GM19397 (cell line): Measurements from ENCODE around the gene FLNB.

Experiments used
- ATAC-seq: cut with Tn5 transposase; IDR thresholded peaks from one replicate; pipeline ENCODE4 v1.9.1; 2021; ENCODE audit warnings: mild to moderate bottlenecking, moderate library complexity; ENCODE audit not compliant: unreplicated experiment

Gene FLNB

DNA sequence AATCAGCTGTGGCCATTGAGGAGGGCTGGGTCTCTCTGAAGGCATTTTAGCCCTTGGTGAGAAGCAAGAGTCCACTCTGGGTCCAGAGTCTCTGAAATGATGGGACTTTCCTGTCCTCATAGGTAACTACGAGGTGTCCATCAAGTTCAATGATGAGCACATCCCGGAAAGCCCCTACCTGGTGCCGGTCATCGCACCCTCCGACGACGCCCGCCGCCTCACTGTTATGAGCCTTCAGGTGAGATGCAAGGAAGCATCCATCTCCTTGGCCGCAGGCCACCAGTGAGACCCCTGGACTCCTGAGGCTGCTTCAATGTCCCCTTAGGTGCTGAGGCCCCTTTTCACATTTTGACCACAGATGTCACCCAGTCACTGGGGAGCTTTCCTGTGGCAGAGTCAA is 147.6 kb downstream of the FLNB start:
- no peak for ATAC-seq

DNA sequence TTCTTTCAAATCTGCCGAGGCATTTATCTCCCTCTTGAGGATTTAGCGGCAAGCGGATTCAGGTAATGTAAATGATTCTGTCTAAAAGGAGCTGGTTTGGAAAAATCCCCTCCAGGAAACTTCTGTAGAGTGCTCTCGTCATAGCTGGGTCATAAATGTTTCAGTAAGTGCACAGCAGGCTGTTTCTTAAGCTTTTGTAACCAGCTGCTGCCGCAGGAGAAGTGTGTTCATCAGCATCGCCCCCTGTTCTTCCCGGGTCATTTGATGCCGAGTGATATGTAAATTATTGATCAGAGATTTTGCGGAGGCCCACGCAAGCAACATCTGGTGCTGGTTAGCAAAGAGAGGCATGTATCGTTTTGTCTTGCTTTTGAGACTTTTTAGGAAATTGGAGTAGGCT is 149.5 kb downstream of the FLNB start:
- ATAC-seq = no peak

- ATAC-seq = no peak
Measured at GRCh38 chr3:58158442-58159153, 150.4 kb downstream of the FLNB start.

DNA sequence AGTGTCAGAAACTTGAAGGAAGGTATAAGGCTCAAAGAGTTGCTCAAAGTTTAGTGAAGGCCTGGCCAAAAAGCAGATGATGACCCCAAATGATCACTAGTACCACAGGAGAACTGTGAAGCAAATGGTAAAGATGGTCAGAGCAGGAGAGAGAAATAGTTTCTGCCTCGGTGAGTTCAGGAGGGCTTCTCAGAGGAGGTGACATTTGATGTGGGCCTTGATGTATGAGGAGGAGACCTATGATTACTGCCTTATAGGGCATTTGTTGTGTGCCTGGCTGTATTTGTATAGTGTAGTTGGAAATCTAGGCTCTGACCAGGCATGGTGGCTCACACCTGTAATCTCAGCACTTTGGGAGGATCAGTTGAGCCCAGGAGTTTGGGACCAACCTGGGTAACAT is 152.2 kb downstream of the FLNB start:
- no peak for ATAC-seq

- ATAC-seq = no peak
Measured at GRCh38 chr3:58161435-58162398, 153.5 kb downstream of the FLNB start.

- ATAC-seq = no peak
Measured at GRCh38 chr3:58163234-58163633, 155.0 kb downstream of the FLNB start.

DNA sequence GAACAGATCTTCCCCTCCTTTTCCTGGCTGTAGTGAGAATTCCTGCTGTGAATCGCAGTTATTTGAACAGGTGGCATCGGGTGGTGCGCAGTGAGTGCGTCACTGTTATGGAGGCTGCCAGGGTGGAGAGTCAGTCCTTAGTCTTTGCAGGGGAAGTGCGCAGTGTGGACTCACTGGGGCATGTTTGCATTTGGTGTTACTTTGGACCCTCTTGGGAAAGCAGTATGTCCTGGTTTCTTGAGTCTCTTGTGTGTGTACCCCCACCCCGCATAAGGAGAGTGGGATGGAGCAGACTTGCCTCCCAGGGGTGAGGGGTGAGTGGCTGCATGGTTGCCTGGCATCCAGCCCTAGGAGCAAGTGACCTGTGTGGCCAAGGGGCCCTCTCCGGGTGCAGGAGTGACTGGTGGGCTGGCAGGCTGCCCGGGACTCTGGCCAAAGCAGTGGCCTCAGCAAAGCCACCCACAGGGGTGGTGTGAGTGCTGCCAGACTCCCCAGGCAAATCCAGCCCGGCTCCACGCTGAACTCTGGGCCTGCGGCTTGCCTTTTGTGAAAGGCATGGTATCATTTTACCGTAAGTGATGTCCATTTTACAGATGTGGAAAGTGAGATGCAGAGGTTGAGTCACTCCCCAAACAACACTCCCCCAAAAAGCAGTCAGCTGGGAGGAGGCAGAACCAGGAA is 156.1 kb downstream of the FLNB start:
- no peak for ATAC-seq

DNA sequence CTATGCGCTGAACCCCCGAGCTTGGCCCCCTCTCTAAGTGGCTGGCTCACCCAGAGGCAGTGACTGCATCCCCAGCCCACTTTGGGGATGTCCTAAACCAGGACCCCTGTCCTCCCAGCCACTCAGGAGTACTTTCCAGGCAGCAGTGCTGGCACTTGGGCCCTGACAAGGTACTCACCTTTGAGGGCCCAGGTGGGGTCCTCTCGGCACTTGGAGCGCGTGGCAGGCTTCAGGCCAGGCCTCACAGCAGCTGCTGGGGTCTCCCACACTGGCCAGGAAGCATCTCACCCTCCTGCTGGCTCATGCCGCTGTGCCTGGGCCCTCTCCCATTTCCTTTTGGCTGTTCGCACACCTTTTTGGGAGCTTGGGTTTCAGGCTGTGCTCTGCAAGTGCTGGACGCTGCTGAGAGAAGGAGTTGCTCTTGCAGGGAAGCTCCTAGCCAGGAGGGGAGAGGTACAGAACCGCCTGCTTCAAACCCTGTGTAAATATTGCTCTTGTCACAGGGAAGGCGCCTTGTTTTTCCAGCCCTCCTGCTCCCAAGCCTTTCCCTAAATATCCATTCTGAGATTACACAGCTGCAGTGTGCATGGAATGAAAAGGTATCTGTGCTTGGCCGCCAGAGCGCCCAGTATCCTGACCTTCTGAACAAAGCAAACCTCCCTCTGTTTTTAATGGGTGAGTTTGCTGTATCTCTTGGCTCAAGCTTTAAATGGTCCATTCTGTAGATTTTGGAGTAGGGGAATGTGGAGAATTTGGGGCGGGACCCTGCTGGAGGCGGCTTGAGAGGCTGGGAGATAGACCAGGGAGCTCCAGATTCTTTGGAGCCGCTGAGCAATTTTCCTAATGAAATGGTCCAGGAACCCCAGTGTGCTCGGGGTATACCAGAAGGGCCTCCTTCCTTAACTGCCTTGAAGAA is 156.9 kb downstream of the FLNB start:
- ATAC-seq = no peak

- peak; percentile 66 for ATAC-seq
Measured at GRCh38 chr3:58167431-58168351, 159.5 kb downstream of the FLNB start.

GRCh38 chr3:58168498-58168897 is 160.3 kb downstream of the FLNB start:
- ATAC-seq = no peak

- ATAC-seq = no peak
Measured at GRCh38 chr3:58169371-58169770, 161.1 kb downstream of the FLNB start.

- no peak for ATAC-seq
Measured at GRCh38 chr3:58170376-58170775, 162.2 kb downstream of the FLNB start.

DNA sequence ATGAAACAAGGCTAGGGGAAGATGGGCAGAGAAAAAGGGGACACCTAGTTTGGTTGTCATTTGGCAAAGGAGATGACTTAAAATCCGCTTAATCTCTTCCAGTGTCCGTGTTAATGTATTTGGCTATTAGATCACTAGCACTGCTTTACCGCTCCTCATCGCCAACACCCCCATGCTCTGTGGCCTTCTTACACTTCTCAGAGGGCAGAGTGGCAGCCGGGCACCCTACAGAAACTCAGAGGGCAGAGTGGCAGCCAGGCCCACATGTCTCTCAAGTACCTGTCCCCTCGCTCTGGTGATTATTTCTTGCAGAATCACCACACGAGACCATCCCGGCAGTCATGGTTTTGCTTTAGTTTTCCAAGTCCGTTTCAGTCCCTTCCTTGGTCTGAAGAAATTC is 162.9 kb downstream of the FLNB start:
- ATAC-seq = no peak

DNA sequence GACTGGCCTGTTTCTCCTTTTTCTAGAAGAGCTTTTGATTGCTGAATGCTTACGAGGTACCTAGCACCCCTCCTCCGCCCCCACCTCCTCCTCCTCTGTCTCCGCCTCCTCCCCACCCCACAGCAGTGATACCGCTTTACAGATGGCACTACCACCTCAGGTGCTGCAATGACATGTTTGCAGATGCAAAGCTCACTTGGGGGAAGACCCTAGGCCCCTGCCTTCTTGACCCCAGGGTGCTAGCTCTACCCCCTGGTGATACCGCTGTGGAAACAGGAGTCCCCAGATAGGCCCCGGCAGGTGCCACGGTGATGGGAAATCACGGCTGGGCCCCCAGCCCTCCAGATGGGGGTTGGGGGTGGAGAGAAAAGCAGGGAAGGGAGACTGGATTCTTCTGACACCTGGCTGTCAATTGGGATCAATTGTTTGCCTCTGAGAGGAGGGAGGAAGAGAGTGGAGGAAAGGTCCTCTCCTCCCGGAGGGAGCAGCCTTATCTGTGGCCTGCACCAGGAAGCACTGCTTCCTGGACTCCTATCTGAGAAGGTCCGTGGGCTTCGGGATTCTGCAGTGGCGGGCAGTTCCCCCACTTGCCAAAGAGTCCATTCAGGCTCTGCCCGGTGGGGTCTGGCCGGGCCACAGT is 164.9 kb downstream of the FLNB start:
- ATAC-seq = no peak

DNA sequence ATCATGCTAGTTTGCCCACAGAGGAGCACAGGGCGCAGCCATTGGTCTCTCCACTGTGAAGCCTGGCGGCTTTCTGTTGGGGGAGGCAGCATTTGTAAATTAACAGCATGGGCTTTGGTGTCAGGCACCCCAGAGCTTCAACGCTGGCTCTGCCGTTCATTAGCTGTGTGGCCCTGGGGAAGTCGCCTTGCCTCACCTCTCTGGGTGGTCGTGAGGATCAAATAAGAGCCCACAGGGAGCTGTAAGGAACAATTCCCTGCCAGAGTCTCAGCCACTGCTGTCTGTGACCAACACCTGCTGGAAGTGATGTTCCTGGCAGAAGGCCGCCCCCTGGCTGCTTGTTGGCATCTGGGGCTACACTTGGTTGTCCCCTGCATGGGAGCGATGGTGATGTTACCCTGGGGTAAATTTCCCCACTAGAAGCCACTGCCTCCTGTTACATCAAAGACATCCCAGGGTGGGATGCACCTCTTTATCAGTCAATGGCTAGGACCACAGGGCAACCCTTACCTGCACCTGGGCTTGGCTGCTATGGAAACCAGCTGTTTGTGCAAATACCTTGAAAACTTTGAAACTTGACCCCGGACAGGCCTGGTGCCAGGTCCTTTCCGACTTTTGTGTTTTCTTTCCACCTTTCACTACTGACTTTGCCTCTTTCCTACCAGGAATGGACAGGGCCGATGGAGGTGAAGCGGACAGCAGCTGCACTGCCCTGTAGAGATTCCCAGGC is 165.6 kb downstream of the FLNB start:
- ATAC-seq = no peak

- no peak for ATAC-seq
Measured at GRCh38 chr3:58175187-58175436, 166.9 kb downstream of the FLNB start.

- no peak for ATAC-seq
Measured at GRCh38 chr3:58175437-58176184, 167.4 kb downstream of the FLNB start.

GRCh38 chr3:58176185-58176530 is 167.9 kb downstream of the FLNB start:
- ATAC-seq = no peak
